DND-41 (cell line): ENCODE data around the gene CLSTN2.

ENCODE experiments used
- EZH2 ChIP-seq: IDR thresholded peaks from 3 replicates; pipeline ENCODE4 v1.6.1; 2012; ENCODE audit warnings: borderline replicate concordance, low read depth, mild to moderate bottlenecking, moderate library complexity, low read length, inconsistent platforms; ENCODE audit not compliant: severe bottlenecking
- TF ChIP-seq, protein P1 (sequence below): IDR thresholded peaks from 2 replicates; pipeline ENCODE4 v1.5.1; 2012; ENCODE audit warnings: borderline replicate concordance, low read length, moderate library complexity, mild to moderate bottlenecking; ENCODE audit not compliant: poor library complexity, severe bottlenecking; ENCODE audit errors: extremely low read depth

DNA sequence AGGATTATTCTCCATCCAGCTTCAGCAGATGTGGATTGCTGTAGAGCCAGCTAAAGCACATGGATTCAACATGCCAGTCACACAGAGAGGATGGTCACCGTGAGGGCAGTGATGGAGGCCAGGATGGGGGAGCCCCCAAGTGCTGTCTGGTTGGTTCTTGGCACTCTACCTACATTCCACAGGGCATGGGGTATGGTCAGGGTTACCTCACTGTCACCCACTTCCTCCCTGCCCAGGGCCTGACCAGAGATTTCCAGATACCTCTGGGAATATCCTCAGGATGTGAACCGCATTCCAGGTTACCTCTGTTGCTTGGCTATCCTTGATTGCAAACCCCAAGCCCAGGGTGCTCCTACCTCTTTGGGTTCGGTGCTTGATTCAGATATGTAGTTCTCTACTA, 595.6 kb downstream of the CLSTN2 start:
- no peak for TF ChIP-seq EZH2
- TF ChIP-seq, protein P1, sequence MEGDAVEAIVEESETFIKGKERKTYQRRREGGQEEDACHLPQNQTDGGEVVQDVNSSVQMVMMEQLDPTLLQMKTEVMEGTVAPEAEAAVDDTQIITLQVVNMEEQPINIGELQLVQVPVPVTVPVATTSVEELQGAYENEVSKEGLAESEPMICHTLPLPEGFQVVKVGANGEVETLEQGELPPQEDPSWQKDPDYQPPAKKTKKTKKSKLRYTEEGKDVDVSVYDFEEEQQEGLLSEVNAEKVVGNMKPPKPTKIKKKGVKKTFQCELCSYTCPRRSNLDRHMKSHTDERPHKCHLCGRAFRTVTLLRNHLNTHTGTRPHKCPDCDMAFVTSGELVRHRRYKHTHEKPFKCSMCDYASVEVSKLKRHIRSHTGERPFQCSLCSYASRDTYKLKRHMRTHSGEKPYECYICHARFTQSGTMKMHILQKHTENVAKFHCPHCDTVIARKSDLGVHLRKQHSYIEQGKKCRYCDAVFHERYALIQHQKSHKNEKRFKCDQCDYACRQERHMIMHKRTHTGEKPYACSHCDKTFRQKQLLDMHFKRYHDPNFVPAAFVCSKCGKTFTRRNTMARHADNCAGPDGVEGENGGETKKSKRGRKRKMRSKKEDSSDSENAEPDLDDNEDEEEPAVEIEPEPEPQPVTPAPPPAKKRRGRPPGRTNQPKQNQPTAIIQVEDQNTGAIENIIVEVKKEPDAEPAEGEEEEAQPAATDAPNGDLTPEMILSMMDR: no peak
